Smooth muscle cell (in vitro differentiated cells): ENCODE results near the gene KCNAB1. TPM values are rescaled to one million over a fixed set of nuclear protein-coding genes. Genes with fewer than 3 reads are reported as not detected.

Experiments used
- DNase-seq: peaks from one replicate; lab custom pipeline; 2025; ENCODE audit not compliant: unreplicated experiment; lab: John Stamatoyannopoulos, UW
- H2AFZ ChIP-seq: fragments of 200-600 bp; sonication (generic); 2 replicates; pipeline ENCODE4 v1.6.0; 2016; ENCODE audit warnings: antibody characterized with exemption, low read depth, mild to moderate bottlenecking
- H3F3A ChIP-seq: fragments of 200-600 bp; sonication (generic); 2 replicates; pipeline ENCODE4 v1.6.0; 2017; ENCODE audit warnings: antibody characterized with exemption, low read depth
- H3K27ac ChIP-seq: fragments of 200-600 bp; sonication (generic); 2 replicates; pipeline ENCODE4 v1.5.1; 2016; ENCODE audit warnings: low read depth, mild to moderate bottlenecking
- H3K27me3 ChIP-seq: fragments of 200-600 bp; sonication (generic); 2 replicates; pipeline ENCODE4 v1.6.1; 2016; ENCODE audit warnings: low read depth, mild to moderate bottlenecking
- H3K36me3 ChIP-seq: fragments of 200-600 bp; sonication (generic); 2 replicates; pipeline ENCODE4 v1.5.1; 2016; ENCODE audit warnings: low read depth
- H3K4me1 ChIP-seq: fragments of 200-600 bp; sonication (generic); 2 replicates; pipeline ENCODE4 v1.5.1; 2016; ENCODE audit warnings: low read depth
- H3K4me2 ChIP-seq: fragments of 200-600 bp; sonication (generic); 2 replicates; pipeline ENCODE4 v1.6.0; 2016; ENCODE audit warnings: mild to moderate bottlenecking
- H3K4me3 ChIP-seq: fragments of 200-600 bp; sonication (generic); 2 replicates; pipeline ENCODE4 v1.5.1; 2016; ENCODE audit warnings: mild to moderate bottlenecking
- H3K79me2 ChIP-seq: fragments of 200-600 bp; sonication (generic); 2 replicates; pipeline ENCODE4 v1.6.0; 2016; ENCODE audit warnings: low read depth, mild to moderate bottlenecking
- H3K9ac ChIP-seq: fragments of 200-600 bp; sonication (generic); 2 replicates; pipeline ENCODE4 v1.6.0; 2016; ENCODE audit warnings: low read depth
- H3K9me3 ChIP-seq: fragments of 200-600 bp; sonication (generic); replicated peaks from 2 replicates; pipeline ENCODE4 v1.5.1; 2016; ENCODE audit warnings: low read depth
- H4K20me1 ChIP-seq: fragments of 200-600 bp; sonication (generic); 2 replicates; pipeline ENCODE4 v1.6.0; 2016; ENCODE audit warnings: low read depth
- WGBS: methylation state at CpG from one replicate; pipeline ENCODE4 v1.1.7; 2016; ENCODE audit warnings: low lambda C conversion rate; 5-methylcytosine and 5-hydroxymethylcytosine counted together
- polyA plus RNA-seq: library from polyadenylated mRNA; unstranded; fragments of >200 nt; fragmentation: Nextera tagmentation; extraction: Ambion mirVana; gene quantifications from 2 replicates; pipeline ENCODE4 v1.2.1, GENCODE V29; 2016
- total RNA-seq: library from RNA; depleted of rRNA; stranded (reverse); fragments of >200 nt; gene quantifications from 2 replicates; pipeline ENCODE4 v1.2.3, GENCODE V29; 2014
- TF ChIP-seq, protein P1 (sequence below): fragments of 200-600 bp; sonication (generic); IDR thresholded peaks from 2 replicates; pipeline ENCODE4 v1.5.1; 2017; ENCODE audit warnings: borderline replicate concordance, mild to moderate bottlenecking, antibody characterized with exemption; ENCODE audit not compliant: insufficient read depth, poor library complexity, severe bottlenecking

The KCNAB1 gene
- total and polyA plus RNA-seq, 2 experiments from 2014 or later = 0.36 to 1.0 TPM

DNA sequence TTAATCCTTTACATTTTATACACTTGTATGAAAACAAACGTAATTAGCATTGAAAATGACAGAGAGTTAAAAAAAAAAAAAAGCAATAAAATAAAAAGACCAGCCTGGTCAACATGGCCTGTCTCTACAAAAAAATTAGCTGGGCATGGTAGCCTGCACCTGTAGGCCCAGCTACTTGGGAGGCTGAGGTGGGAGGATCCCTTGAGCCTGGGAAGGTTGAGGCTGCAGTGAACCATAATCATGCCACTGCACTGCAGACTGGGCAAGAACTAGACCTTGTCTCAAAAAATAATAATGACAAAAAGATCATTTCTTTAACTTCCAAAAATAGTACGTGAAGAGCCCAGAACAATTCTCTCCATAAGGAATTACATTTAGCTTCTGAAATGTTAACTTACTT, 432.6 kb downstream of the KCNAB1 start:
- H3K79me2 ChIP-seq = peaks cover 68% of the 10 kb centered on the region
- peaks cover 6% of the 10 kb centered on the region for H3F3A ChIP-seq
- no peak for DNase-seq
- 91% methylated on average over 2 of the region's 2 CpGs for WGBS
- no peaks in the 10 kb centered on the region for H3K9me3 ChIP-seq
- peak overlapping the region; percentile 98 for H3K9ac ChIP-seq
- H3K36me3 ChIP-seq = peaks cover 4% of the 10 kb centered on the region
- no peaks in the 10 kb centered on the region for H3K27me3 ChIP-seq
- peak overlapping the region; percentile 96 for H3K27ac ChIP-seq
- peaks cover 22% of the 10 kb centered on the region for H3K4me1 ChIP-seq
- peak overlapping the region; percentile 89 for H3K4me3 ChIP-seq
- peaks cover 58% of the 10 kb centered on the region for H4K20me1 ChIP-seq
- H3K4me2 ChIP-seq = peak overlapping the region; percentile 94
- H2AFZ ChIP-seq = no peak overlapping the region
- TF ChIP-seq, protein P1, sequence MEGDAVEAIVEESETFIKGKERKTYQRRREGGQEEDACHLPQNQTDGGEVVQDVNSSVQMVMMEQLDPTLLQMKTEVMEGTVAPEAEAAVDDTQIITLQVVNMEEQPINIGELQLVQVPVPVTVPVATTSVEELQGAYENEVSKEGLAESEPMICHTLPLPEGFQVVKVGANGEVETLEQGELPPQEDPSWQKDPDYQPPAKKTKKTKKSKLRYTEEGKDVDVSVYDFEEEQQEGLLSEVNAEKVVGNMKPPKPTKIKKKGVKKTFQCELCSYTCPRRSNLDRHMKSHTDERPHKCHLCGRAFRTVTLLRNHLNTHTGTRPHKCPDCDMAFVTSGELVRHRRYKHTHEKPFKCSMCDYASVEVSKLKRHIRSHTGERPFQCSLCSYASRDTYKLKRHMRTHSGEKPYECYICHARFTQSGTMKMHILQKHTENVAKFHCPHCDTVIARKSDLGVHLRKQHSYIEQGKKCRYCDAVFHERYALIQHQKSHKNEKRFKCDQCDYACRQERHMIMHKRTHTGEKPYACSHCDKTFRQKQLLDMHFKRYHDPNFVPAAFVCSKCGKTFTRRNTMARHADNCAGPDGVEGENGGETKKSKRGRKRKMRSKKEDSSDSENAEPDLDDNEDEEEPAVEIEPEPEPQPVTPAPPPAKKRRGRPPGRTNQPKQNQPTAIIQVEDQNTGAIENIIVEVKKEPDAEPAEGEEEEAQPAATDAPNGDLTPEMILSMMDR = no peak

DNA sequence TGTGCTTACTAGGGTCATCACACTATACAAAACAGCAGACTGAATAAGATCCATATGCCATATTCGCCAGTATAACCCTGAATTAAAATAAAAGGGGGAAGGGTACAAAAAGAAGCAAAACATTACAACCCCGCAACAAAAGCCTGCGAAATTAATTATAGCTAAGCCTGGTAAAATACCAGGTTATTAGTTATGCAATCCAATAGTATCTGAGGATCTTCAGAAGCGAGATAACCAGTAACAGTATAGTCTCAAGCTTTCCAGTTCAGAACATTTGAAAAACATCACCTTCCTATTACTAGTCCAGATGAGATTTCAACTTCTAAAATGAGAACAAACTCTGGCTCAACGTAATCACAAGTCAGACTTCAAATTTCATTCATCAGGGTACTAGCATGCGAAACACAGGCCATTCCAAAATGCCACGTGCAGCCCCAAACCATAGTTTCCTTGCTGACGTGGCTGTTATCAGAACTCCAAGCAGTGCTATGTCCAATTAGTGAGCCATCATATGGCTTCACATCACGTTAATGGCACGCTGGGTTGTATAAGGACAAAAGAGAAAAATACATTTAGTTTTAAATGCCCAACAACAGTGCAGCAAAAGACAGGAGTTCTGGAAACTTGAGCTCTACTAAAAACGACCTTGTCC, 433.5 kb downstream of the KCNAB1 start:
- peak overlapping the region; percentile 96 for H3K27ac ChIP-seq
- DNase-seq = no peak
- H3K9me3 ChIP-seq = no peaks in the 10 kb centered on the region
- peak overlapping the region; percentile 89 for H3K4me3 ChIP-seq
- H3K36me3 ChIP-seq = peaks cover 4% of the 10 kb centered on the region
- TF ChIP-seq, protein P1 = no peak
- H3K4me2 ChIP-seq = peak overlapping the region; percentile 94
- no peaks in the 10 kb centered on the region for H3K27me3 ChIP-seq
- peak overlapping the region; percentile 98 for H3K9ac ChIP-seq
- H2AFZ ChIP-seq = no peak overlapping the region
- WGBS = 16% methylated on average over 11 of the region's 11 CpGs
- H4K20me1 ChIP-seq = peaks cover 49% of the 10 kb centered on the region
- H3F3A ChIP-seq = peaks cover 6% of the 10 kb centered on the region
- peaks cover 22% of the 10 kb centered on the region for H3K4me1 ChIP-seq
- peaks cover 60% of the 10 kb centered on the region for H3K79me2 ChIP-seq

DNA sequence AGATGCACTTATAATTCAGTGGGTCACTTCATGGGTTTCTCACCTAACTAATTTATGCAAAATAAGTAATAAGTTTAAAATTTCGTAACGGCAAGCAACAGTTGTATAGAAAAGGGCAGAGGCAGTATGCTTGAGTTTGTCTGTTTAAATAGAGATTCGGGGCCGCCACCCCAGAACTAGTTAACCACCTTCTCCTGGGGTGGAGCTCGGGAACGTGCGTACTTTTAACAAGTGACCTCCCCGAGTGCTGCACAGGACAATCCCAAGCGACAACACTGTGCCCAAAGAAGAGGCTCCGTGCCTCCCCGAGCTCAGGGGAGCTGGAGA, 434.1 kb downstream of the KCNAB1 start:
- no peak overlapping the region for H2AFZ ChIP-seq
- no peaks in the 10 kb centered on the region for H3K9me3 ChIP-seq
- H3F3A ChIP-seq = peaks cover 6% of the 10 kb centered on the region
- peak overlapping the region; percentile 96 for H3K27ac ChIP-seq
- TF ChIP-seq, protein P1 = no peak
- H3K9ac ChIP-seq = peak overlapping the region; percentile 98
- WGBS = under 1% methylated on average over 11 of the region's 11 CpGs
- H3K27me3 ChIP-seq = no peaks in the 10 kb centered on the region
- H3K79me2 ChIP-seq = peaks cover 53% of the 10 kb centered on the region
- peak overlapping the region; percentile 94 for H3K4me2 ChIP-seq
- peaks cover 42% of the 10 kb centered on the region for H4K20me1 ChIP-seq
- peak overlapping the region; percentile 89 for H3K4me3 ChIP-seq
- DNase-seq = no peak
- peaks cover 22% of the 10 kb centered on the region for H3K4me1 ChIP-seq
- H3K36me3 ChIP-seq = peaks cover 3% of the 10 kb centered on the region
